HG03354 (cell line): ENCODE results near the gene DEPDC5.
"Not testable (repeated sequence)": the region's sequence is repeated elsewhere in the genome, so short reads cannot be mapped to it uniquely, and the experiment has no call there.

ENCODE experiments used
- ATAC-seq: cut with Tn5 transposase; IDR thresholded peaks from one replicate; pipeline ENCODE4 v1.9.1; 2021; ENCODE audit warnings: mild to moderate bottlenecking; ENCODE audit not compliant: unreplicated experiment, poor library complexity, severe bottlenecking

Gene DEPDC5

DNA sequence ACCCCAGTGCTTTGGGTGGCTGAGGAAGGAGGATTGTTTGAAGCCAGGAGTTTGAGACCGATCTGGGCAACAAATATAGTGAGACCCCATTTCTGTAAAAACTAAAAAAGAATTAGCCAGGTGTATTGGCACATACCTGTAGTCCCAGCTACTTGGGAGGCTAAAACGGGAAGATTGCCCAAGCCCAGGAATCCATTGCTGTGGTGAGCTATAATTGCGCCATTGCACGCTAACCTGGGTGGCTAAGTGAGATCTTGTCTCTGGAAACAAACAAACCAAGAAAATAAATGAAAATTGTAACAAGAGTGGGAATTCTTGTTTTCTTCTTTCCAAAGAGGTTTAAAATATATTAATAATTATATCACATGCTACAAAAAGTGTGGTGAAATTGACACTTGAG lies 52.9 kb downstream of the DEPDC5 start:
- no peak for ATAC-seq

DNA sequence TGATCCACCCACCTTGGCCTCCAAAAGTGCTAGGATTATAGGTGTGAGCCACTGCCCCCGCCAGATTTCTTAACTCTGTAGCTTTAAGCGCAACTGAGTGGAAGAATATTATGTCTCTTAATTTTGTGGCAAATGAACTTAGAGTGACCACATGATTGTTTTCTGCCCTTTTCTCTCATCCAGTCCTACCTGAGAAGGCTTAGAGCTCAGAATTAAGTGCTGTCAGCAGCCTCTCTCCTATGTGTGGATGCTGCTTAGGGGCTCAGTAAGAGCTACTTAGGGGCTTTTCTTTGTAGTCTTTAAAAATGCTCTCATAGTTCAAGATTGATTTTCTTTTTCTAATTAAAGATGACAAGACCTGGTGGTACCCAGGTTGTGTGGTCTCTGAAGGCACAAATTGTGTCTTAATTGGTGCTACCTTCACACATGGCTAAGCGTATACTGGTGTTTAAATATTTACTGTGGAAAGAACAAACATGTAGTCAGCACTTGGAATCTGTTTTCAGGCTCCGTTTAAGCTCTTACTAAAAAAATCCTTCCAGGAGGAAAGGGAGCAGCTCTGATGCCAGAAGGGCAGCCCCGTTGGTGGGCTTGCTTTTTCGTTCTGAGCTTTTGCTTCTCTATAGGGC lies 59.3 kb downstream of the DEPDC5 start:
- ATAC-seq = no peak

DNA sequence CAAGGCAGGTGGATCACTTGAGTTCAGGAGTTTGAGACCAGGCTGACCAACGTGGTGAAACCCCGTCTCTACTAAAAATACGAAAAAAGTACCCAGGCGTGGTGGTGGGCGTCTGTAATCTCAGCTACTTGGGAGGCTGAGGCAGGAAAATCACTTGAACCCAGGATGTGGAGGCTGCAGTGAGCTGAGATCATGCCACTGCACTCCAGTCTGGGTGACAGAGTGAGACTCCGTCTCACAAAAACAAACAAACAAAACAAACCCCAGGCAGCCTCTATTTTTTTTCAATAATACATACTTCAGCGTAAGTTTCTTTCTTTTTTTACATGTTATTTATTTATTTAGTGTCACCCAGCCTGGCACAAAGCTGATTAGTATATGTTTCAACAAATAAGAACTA lies 60.1 kb downstream of the DEPDC5 start:
- not testable (repeated sequence) for ATAC-seq

DNA sequence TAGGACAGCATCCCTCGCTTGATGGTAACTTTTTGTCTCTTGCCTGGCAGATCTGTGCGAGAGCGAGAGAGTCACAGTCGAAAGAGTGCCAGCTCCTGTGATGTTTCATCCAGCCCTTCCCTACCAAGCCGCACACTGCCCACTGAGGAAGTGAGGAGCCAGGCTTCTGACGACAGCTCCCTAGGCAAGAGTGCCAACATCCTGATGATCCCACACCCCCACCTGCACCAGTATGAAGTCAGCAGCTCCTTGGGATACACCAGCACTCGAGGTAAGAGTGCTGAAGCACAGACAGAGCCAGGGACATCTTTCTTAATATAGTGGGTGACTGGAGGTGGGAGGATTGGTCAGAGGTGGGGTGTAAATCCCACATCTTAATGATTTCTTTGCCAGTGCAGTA lies 61.1 kb downstream of the DEPDC5 start:
- ATAC-seq = no peak

DNA sequence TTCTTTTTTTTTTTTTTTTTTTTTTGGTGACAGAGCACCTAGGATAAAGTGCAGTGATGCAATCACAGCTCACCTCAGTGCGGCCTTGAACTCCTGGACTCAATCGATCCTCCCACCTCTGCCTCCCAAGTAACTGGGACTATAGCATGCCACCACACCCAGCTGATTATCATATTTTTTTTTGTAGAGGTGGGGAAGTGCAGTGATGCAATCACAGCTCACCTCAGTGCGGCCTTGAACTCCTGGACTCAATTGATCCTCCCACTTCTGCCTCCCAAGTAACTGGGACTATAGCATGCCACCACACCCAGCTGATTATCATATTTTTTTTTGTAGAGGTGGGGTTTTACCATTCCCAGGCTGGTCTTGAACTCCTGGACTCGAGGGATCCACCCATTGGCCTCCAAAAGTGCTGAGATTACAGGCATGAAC lies 61.6 kb downstream of the DEPDC5 start:
- not testable (repeated sequence) for ATAC-seq

DNA sequence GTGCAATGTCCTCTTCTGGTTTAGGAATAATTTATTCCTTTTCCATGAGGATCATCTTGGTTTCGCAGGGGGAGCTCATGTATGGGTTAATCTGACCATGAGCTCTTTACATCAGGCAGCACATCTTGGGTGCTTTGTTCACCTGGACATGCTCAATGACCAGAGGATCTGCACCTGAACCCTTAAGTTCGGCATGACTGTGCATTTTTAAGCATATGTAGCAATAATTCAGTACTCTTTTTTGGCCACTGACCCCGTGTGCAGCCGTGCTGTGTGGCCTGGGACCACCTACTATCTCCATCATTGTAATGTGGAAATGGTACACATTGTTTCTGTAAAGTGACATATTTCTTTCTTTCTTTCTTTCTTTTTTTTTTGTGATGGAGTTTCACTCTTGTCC lies 62.9 kb downstream of the DEPDC5 start:
- ATAC-seq = no peak

DNA sequence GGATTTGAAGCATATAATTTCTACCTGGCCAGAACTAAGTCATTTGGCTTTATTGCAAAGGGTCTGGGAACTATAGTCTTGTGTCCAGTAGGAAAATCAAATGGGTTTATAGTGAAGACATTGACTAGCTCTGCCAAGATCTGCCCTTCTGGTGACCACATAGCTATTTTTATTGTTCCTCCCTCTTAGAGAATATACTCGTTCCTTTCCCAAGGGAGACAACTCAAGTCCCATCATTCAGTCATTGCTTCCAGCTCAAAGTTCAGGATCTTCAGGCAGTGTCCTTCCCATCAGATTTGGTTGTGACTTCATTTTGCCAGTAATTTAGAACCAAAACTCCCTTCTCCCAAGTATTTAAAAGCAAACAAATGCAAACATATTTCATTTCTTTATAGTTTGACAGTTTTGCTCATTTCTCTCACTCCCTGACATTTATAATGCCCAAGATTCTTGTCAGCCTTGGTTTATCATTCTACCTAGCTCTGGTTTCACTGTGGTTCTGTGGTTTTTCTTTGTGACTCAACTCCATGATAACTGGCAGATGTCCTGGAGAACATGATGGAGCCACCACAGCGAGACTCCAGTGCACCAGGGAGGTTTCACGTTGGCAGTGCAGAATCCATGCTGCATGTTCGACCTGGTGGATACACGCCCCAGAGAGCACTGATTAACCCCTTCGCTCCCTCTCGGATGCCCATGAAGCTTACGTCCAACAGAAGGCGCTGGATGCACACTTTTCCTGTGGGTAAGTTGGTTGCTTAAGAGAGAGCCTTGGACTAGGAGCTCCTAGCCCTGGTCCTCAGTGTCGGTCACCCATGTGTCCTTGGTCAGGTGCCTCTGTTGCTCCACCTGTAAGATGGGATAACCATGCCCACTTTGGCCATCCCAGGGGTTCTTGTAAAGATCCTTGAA lies 64.9 kb downstream of the DEPDC5 start:
- ATAC-seq = no peak

DNA sequence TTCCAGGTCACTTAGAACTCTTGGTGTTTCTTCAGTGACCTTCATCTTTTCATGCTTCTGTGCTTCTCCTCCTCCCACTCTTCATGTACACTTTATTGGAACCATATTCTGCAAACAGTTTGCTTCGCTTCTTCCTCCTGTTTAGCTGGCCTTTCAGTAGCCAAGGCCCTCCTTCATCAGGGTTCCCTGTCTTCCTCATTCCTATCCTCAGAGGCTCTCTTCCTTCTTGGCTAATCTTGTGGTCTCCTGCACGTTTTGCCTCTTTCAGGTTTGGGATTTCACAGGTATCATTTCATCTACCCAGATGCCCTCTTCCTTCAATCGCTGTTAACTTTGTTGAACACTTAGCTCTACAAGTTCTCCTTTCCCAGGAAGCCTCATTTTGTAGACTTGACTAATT lies 66.8 kb downstream of the DEPDC5 start:
- ATAC-seq = no peak

DNA sequence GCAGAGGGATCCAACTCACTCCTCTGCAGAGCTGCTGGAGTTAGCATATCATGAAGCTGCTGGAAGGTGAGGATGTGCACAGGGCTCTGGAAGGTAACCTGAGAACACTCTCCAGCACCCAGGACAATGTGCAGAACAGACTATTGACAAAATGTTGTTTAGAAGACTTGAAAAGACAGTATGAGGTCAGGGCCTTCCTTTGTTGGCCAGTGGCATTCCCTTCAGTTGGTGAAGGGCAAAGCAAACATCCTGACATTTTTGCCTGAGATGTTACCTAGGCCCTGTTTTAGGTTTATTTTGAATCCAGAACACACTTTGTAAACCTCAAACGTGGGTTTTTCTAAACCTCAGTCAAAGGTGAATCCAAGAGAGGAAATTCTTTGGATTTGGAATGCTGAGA lies 67.8 kb downstream of the DEPDC5 start:
- ATAC-seq = no peak

DNA sequence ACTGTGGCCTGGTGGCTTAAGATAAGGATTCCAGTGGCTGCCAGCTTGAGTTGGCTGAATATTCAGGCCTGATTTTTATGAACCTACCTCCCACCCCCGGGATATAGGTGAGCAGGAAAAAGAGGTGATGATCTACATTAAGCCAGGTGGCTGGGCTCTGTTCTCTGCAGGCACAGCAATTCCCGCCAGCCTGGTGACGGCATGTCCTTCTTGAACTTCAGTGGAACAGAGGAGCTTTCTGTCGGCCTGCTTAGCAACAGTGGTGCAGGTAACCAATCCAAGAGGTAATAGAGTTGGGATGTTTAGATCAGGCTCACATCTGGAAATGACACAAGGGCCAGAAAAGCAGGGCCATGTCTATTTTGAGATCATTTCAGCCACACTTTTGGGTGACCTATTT lies 68.7 kb downstream of the DEPDC5 start:
- no peak for ATAC-seq

DNA sequence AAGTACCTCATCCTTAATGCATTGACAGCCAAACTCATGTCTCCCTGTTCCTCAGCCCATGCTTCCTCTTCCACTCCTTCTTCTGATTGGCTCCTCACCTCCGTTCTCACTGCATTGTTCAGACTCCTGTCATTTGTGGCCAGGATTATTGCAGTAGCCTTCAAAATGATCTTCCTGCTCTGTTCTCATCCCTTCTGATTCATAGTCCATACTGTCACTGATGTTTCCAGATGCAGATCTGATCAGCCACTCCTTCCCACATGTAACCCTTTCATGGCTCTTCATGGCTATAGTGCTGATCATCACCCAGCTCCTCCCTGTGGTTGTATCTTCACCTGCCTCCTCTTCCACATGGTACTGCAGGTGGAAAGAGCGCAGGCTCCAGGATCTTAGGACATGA lies 71.7 kb downstream of the DEPDC5 start:
- no peak for ATAC-seq

DNA sequence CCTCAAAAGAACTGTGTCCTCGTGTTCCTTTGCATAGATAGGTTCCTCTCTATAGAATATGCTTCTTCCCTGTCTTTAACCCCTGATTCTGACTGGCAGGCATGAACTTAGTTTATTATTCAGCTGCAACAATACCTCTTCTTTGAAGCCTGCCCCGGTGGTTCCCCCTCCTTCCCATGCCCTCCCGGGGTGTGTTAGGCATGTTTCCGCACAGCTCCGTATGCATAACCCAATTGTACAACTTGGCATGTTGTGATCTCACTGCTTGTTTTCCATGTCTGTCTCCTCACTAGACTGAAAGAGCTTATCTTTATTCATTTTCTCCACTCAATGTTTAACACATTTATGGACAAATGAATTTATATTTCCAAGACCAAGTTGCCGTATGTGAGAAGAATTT lies 72.6 kb downstream of the DEPDC5 start:
- no peak for ATAC-seq

DNA sequence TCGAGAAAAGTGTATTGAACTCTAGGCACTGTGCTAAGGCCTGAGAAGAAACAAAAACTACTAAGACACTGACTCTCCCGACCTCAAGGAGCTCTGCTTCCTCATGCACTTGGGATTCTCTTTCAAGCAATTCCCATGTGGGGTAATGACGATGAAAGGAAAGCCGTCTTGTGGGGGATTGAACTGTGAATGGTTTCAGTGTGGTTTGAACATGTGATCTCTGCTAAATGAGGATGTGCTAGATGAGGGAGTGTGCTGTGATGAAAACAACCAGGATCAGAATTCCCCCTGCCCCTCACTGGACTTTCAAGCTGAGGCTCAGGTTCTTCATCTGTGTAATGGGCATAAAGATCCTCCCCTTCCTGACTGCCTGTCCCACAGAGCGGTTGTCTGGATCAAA lies 74.9 kb downstream of the DEPDC5 start:
- ATAC-seq = no peak

DNA sequence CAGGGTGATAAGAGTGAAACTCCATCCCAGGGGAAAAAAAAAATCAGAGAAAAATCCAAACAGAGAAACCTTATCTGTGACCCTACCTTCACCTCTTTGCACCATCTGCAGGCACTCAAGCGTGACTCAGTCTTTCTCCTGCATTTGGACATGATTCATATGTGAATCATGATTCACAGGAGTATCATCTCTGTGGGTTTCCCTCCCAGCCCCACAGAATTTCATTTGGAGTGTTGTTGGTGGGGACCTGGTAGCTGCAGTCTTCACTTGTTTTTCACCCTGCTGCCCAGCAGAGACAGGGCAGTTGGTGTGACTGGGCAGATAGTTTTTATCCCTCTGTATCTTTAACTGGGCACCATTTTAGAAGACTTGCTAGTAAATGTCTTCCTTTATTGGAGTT lies 75.7 kb downstream of the DEPDC5 start:
- no peak for ATAC-seq

DNA sequence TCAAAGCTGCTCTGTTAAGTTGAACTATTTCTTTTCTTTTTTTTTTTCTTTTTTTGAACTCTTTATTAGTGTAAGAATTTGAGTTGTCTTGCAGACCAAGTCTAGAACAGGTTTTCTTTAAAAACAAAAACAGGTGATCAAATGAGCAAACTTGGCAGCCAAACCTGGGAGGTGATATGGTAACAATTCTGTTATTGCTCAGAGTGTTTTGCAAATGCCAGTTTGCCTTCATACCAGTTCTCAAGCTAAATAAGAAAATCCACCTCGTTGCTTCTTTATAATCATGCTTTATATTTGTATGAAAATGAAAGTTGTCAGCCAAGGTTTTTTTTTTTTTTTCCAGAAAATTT lies 76.9 kb downstream of the DEPDC5 start:
- no peak for ATAC-seq

DNA sequence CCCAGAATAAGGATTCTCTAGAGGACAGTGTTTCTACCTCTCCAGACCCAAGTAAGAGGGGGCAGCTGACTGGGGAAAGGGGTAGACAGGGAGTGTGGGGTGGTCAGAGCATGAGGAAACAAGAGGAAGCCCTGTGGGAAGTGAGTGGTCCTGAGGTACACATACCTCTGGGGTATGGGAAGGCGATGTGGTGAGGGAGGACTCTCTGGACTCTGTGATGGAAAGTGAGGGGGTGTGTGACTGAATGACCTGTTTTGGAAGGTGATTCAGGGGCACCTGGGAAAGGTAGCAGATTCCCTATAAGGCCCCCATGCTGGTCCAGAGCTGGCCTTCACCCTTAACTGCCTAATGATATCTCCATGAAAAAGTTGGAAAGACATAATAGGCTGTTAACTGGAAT lies 80.1 kb downstream of the DEPDC5 start:
- no peak for ATAC-seq

DNA sequence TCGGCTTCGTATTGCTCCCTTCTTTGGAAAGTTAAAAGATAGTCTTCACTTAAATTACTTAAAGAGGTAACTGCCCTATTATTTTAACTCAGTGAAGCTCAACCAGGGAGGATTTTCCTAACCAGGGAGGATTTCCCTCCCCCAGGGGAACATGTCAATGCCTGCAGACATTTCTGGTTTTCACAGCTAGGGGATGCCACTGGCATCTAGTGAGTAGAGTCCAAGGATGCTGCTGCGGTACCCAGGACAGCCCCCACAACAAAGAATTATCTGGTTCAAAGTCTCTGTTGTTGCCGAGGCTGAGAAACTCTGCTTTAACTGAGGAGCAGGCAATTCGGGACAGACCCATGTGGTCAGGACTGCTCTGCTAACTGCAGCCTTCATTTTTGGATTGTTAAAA lies 82.2 kb downstream of the DEPDC5 start:
- ATAC-seq = no peak

DNA sequence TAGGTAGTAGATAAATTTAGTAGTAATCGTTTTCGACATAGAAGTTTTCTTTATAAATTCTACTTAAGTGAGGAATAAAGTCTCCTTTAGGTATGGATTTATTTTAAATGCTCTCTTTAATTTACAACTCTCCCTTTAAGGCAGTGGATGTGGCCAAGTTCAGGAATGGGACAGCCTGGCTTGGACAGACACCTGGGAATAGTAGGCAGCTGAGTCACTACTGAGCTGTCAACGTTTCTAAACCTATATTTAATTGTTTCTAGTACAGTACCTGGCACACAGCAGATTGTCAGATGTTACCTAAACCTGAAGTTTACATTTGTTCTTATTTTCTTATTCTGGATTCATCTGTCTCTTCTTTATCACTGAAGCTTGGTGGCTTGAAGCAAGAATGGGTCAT lies 85.1 kb downstream of the DEPDC5 start:
- no peak for ATAC-seq

DNA sequence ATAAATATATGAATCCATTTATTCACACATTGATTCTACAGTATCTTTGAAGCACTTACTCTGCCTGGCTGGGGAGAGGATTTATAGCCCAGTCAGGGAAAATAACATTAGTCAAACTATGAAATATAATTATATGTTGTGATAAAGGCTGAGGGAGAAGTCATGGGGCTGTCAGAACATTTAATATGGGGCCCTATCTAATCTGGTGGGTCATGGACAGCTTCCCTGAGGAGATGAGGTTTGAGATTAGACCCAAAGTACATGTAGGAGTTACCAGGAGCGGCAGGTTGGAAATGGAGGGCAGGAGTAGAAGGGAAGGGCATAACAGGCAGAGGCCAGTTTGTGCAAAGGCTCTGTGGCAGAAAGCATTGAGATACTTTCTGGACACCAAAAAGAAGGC lies 86.2 kb downstream of the DEPDC5 start:
- ATAC-seq = no peak

DNA sequence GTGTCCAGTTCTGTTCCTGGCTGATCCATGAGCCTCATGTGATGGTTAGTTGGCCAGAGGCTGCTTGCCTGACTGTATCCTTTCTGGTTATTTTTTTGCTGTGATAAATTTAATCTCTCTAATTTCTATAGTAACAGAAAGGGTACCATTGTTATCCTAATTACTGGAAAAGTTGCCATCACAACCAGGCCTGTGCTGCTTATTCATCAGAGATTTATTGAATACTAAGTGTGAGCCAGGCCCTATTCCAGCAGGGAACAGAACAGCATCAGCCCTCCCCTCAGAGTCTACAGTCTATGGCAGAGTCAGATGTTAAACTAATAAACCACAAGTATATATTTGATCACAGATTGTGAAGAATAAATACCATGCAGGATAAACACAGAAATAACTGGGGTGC lies 86.8 kb downstream of the DEPDC5 start:
- ATAC-seq = no peak

DNA sequence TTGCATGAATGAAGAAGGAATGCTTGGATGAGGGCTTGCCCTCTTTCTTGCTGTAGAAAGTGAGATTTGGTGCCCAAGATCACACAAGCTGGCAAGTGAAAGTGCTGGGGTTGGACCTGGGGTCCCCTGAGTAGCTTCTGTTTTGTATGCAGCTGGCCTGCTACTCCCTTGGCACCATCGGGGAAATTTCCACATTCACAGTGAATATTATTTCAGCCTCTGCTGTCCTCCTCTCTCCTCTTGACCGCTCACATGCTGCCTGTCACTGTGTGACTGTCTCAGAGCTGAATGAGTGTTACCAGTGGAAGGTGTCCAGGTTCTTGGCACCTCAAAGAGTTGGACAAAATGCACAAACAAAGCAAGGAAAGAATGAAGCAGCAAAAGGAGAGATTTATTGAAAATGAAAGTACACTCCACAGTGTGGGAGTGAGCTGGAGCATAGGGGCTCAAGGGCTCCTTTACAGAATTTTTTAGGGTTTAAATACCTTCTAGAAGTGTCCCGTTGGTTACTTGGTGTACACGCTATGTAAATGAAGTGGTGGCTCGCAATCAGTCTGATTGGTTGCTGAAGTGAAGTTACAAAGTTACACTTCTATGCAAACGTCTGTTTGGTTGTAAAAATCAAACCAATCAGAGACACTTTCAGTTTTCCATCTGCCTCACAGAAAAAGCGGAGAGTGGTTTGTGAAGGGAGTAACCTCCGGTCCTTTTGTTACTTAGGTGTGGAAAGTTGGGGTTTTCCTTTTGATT lies 87.4 kb downstream of the DEPDC5 start:
- no peak for ATAC-seq
